ENCODE measurements around the gene URB1. TPM values are rescaled to one million over a fixed set of nuclear protein-coding genes. Genes with fewer than 3 reads are reported as not detected.

URB1 gene
- total and polyA plus RNA-seq, 9 of the 15 experiments (the other 6 are each of a cell fraction or from before 2014, with no cell fraction given): 0.97 to 53.6 (median 21.5) TPM

DNA sequence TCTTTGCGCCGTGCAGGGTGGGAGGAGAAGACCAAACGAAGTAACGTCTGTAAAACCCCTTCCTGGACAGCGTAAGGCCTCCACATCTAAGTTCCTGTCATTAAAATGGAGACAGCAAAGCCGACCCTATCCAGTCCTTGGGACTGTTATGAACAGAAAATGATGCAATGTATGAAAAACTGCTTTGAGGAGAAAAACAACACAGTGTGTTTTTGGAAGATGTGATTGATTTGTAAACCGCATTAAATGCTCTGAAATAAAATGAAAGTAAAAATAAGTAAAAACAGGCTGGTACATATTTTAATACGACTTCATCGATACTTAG is 827 bp upstream of the URB1 start (continued):
- TF ChIP-seq ZNF79 (CRISPR knock-in tag; IDR thresholded peaks at IDR 0.05; ENCODE audit: low read depth) (no peak), PREB (CRISPR knock-in tag; IDR thresholded peaks at IDR 0.05) (0 out of 2 replicates have a peak, but pooled peaks have one; percentile 47), PRDM10 (IDR thresholded peaks at IDR 0.05; ENCODE audit: partially characterized antibody) (no peak), GTF2E2 (tag; IDR thresholded peaks at IDR 0.05) (0 out of 2 replicates have a peak, but pooled peaks have one; percentile 68), YBX1 (IDR thresholded peaks at IDR 0.05) (no peak), ZNF398 (CRISPR knock-in tag; IDR thresholded peaks at IDR 0.05) (no peak), ZSCAN32 (CRISPR knock-in tag; IDR thresholded peaks at IDR 0.05) (peak; percentile 85), MECOM (CRISPR knock-in tag; IDR thresholded peaks at IDR 0.05) (no peak), GATA2 (CRISPR knock-in tag; IDR thresholded peaks at IDR 0.05) (no peak), SMARCB1 (IDR thresholded peaks at IDR 0.05; ENCODE audit: insufficient read length, low read depth) (no peak), TEAD4 (IDR thresholded peaks at IDR 0.05; ENCODE audit: low read length) (0 out of 2 replicates have a peak, but pooled peaks have one; percentile 8), TEAD4 (CRISPR knock-in tag; IDR thresholded peaks at IDR 0.05; ENCODE audit: borderline replicate concordance) (no peak), MEF2D (tag; conservative IDR thresholded peaks at IDR 0.05; ENCODE audit: low read depth) (no peak), POLR3G (IDR thresholded peaks at IDR 0.05; ENCODE audit: extremely low read depth, insufficient read length, insufficient replicate concordance) (no peak), TEAD1 (CRISPR knock-in tag; IDR thresholded peaks at IDR 0.05) (0 out of 4 replicates have a peak, but pooled peaks of 1 of the 2 experiments have one; percentile 25), CEBPG (CRISPR knock-in tag; IDR thresholded peaks at IDR 0.05) (peak; percentile 83), CEBPG (tag; conservative IDR thresholded peaks at IDR 0.05 in 1 of 2, IDR thresholded peaks at IDR 0.05 in 1 of 2) (peak; percentile 88 to 92), ZNF589 (CRISPR knock-in tag; IDR thresholded peaks at IDR 0.05; ENCODE audit: low read depth) (0 out of 2 replicates have a peak, but pooled peaks have one; percentile 38)
- TF ChIP-seq, protein P1, sequence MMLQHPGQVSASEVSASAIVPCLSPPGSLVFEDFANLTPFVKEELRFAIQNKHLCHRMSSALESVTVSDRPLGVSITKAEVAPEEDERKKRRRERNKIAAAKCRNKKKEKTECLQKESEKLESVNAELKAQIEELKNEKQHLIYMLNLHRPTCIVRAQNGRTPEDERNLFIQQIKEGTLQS (IDR thresholded peaks at IDR 0.05): peak; percentile 89
- TF ChIP-seq, protein P1 (CRISPR knock-in tag; conservative IDR thresholded peaks at IDR 0.05): no peak
